ENCODE data around the gene ZSWIM1. TPM values are rescaled to one million over a fixed set of nuclear protein-coding genes. Genes with fewer than 3 reads are reported as not detected.
"Not testable (repeated sequence)": the region's sequence is repeated elsewhere in the genome, so short reads cannot be mapped to it uniquely, and the experiment has no call there.

Gene ZSWIM1
- total RNA-seq, 4 donors from 2014 or later: 6.6 to 8.8 (median 7.6) TPM

DNA sequence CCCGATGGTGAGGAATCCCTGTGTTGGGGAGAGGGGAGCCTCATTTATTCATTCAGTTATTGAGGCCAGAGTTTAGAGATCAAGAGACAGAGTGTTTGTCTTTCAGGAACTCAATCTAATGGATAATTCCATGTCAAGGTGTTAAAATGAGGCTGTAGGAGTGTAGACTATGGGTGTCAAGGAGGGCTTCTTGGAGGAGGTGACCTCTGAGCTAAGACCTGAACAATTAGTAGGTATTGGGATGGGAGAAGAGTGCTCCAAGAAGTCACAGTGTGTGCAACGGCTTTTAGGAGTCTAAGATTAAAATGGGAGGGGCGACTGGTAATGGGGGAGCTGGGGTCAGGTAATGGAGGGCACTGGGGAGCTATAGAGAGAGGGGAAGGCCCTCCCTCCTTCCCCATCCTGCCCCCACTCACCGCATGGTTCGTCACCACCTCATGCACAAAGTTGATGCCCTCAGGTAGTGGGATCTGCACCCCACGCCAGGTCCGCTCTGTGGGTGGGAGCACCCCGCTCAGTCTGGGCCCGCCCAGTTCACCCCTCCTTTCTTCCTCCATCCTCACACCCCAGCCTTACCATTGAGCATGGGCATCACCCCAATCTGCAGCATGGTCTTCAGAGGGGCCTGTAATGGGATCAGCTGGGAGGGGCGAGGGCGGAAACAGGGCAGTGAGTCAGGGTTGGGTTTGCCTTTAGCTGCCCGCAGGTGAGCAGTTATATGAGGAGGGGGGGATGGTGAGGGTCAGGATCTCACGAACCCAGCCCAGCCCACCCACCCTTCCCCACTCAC, 18.2 kb downstream of the ZSWIM1 start:
- no peak for DNase-seq
- H3K27me3 ChIP-seq: no peaks in the 10 kb centered on the region
- intact Hi-C loops (cut with DNase I): loop anchor here (10.0 kb wide), 1 partner anchor 46 kb away; no protein-coding TSS in a partner anchor
- no peaks in the 10 kb centered on the region for H3K9me3 ChIP-seq
- H3K4me3 ChIP-seq: no peak overlapping the region
- H3K27ac ChIP-seq: no peak overlapping the region
- 79 to 81% methylated on average over 8 to 10 of the region's 13 CpGs for WGBS, 2 donors
- no peaks in the 10 kb centered on the region for H3K4me1 ChIP-seq
- peaks cover 0 to 94% (median 26%) of the 10 kb centered on the region in 3 donors for H3K36me3 ChIP-seq
- TF ChIP-seq POLR2A (IDR thresholded peaks at IDR 0.05) (no peak), CTCF (IDR thresholded peaks at IDR 0.05) (no peak)

DNA sequence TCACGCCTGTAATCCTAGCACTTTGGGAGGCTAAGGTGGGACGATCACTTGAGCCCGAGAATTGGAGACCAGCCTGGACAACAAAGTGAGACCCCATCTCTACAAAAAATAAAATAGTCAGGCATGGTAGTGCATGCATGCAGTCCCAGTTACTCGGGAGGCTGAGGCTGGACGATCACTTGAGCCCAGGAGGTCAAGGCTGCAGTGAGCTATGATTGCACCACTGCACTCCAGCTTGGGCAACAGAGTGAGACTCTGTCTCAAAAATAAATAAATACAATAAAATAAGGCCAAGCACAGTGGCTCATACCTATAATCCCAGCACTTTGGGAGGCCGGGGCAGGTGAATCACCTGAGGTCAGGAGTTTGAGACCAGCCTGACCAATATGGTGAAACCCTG, 20.3 kb downstream of the ZSWIM1 start:
- H3K4me1 ChIP-seq; H3K9me3 ChIP-seq; H3K4me3 ChIP-seq; H3K27me3 ChIP-seq; intact Hi-C loops (cut with DNase I); H3K27ac ChIP-seq; DNase-seq: not testable (repeated sequence)
- whole genome bisulfite sequencing, 2 donors: 87 to 94% methylated on average over 6 of the region's 6 CpGs
- H3K36me3 ChIP-seq: peaks cover 0 to 93% (median 17%) of the 10 kb centered on the region in 3 donors

DNA sequence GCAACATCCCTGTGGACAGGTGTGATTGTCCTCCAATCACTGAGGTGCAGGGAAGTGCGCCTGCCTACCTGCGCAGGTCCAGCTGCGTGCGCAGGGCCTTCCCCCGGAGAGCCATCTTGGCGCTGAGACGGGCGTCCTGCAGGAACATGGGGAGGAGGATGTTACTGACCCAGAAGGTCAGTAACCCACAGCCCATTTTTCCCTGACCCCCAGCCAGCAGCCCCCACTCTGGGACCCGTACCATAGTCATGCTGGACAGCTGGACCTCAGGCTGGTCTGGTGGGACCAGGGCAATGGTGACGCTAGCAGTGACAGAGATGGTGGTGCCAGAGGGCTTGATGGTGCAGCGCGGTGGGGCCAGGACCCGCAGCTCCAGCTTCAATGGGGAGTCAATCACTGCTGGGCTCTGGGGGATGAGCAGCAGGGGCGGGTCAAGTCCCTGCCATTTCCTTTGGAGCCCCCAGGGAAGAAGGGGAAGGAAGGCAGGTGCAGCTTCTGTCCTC, 21.2 kb downstream of the ZSWIM1 start:
- H3K9me3 ChIP-seq: no peaks in the 10 kb centered on the region
- no peak for DNase-seq
- intact Hi-C loops (cut with DNase I): no loop called here
- H3K4me3 ChIP-seq: no peak overlapping the region
- no peak for TF ChIP-seq POLR2A (IDR thresholded peaks at IDR 0.05)
- no peak for TF ChIP-seq CTCF (IDR thresholded peaks at IDR 0.05)
- no peaks in the 10 kb centered on the region for H3K4me1 ChIP-seq
- H3K27me3 ChIP-seq: no peaks in the 10 kb centered on the region
- H3K36me3 ChIP-seq: peaks cover 0 to 92% (median 16%) of the 10 kb centered on the region in 3 donors
- WGBS, 2 donors: 97% methylated on average over 8 of the region's 14 CpGs; no CpG with 5 or more reads in 1 of the 2 donors
- H3K27ac ChIP-seq: no peak overlapping the region

DNA sequence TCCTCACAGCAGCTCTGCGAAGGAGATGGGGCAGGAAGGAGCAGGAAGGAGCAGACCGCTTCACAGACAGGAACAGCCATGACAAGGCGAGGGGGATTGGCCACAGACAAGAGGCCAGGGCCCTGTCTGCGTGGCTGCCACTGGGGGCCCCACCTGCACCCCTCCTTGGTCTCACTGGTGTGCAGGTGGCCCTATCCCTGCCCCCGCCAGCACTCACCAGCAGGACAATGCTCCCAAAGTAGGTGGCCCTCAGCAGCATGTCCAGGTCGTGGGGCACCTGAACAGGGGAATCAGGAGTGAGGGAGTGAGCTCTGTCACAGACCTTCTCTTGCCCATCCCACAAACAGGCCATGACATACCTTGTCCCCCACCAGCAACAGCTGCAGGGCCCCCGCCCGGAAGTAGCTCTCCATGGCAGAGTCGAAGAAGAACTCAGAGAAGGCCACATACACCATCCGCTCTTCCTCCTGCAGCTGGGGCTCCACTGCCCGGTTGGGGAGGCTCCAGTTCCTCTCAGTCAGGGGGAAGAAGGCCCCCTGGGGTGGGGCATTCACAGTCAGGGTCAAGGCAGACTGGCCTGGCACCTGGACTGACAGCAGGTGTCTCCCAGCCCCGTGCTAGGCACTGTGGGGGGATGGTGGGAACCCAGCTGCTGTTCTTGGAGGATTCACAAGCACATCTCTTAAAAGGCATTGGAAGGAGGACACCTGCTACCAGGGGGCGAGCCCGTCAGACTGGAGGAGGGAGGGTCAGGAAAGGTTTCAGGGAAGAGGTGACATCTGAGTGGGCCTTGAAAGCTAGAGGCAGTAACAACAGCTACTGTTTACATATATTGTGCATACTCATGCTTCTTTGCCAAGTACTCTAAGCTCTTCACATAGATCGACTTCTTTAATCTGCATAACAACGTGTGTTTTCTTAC, 23.8 kb downstream of the ZSWIM1 start:
- no peak for TF ChIP-seq CTCF (IDR thresholded peaks at IDR 0.05)
- TF ChIP-seq POLR2A (IDR thresholded peaks at IDR 0.05): no peak
- Histone ChIP-seq H3K36me3 (peaks cover 0 to 79% (median 11%) of the 10 kb centered on the region in 3 donors), H3K4me1 (peaks cover 0 to 3% (median 0%) of the 10 kb centered on the region in 3 donors), H3K27me3 (no peaks in the 10 kb centered on the region), H3K9me3 (no peaks in the 10 kb centered on the region), H3K27ac (no peak overlapping the region), H3K4me3 (no peak overlapping the region)
- 78 to 80% methylated on average over 10 to 12 of the region's 16 CpGs for WGBS, 2 donors
- intact Hi-C loops (cut with DNase I): no loop called here
- DNase-seq: no peak

- Histone ChIP-seq H3K4me1 (peaks cover 0 to 10% (median 0%) of the 10 kb centered on the region in 3 donors), H3K4me3 (no peak overlapping the region), H3K36me3 (peaks cover 0 to 72% (median 11%) of the 10 kb centered on the region in 3 donors), H3K27ac (no peak overlapping the region), H3K27me3 (no peaks in the 10 kb centered on the region), H3K9me3 (no peaks in the 10 kb centered on the region)
- no peak for DNase-seq
- intact Hi-C loops (cut with DNase I): no loop called here
- TF ChIP-seq POLR2A (IDR thresholded peaks at IDR 0.05): no peak
- no peak for TF ChIP-seq CTCF (IDR thresholded peaks at IDR 0.05)
- WGBS, 2 donors: 71 to 82% methylated on average over 6 to 8 of the region's 8 CpGs
Measured at GRCh38 chr20:45905505-45906079, 24.6 kb downstream of the ZSWIM1 start.

Measured in esophagus squamous epithelium (tissue), 5 donors.